ENCODE data around the gene IGSF21.

Gene IGSF21

DNA sequence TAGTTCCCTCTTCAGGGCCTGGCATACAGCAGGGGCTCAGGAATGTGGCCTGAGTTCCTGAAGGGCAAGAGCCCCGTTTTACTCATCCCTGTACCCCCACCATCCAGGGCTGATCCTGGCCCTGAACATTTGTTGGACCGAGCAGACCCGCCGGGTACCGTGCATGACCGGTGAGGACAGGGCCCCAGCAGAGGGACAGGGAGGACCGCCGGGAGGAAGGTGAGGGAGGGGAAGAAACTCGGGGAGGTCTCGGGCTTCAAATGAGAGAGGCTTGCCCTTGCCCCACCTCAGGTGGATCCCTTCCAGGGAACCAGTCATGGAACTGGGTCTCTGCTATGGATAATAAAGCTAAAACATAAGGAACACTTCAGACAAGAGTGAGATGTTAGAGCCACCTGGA is 205.4 kb downstream of the IGSF21 start:
- Mint-ChIP-seq H3K27me3 (peaks cover 5% of the 10 kb centered on the region), H3K4me3 (no peak overlapping the region), H3K9me3 (peaks cover 2% of the 10 kb centered on the region), H3K4me1 (no peaks in the 10 kb centered on the region), H3K27ac (no peak overlapping the region), H3K36me3 (no peaks in the 10 kb centered on the region)
- CTCF ChIA-PET, result no interaction called here
- no peak for DNase-seq

DNA sequence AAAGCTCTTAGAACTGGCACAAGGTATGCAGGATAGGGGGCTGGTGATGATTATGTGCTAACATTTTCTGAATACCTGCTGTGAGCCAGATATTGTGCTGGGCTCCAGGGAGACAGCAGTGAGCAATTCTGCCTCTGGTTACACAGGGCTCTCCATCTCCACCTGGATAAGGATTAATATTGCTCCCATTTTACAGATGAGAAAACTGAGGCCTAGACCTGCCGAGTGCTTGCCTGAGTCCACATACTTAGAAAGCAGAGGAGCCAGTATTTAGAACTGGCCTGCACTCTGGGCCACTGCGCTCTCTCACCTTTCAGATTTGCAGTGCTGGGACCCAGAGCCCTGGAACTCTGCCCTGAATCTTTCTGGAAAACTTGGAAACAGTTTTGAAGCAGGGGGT is 205.9 kb downstream of the IGSF21 start:
- no peak overlapping the region for H3K4me3 Mint-ChIP-seq
- CTCF ChIA-PET, result no interaction called here
- H3K4me1 Mint-ChIP-seq, result no peaks in the 10 kb centered on the region
- no peak overlapping the region for H3K27ac Mint-ChIP-seq
- no peak for DNase-seq
- H3K27me3 Mint-ChIP-seq, result peaks cover 5% of the 10 kb centered on the region
- H3K9me3 Mint-ChIP-seq, result peaks cover 2% of the 10 kb centered on the region
- H3K36me3 Mint-ChIP-seq, result no peaks in the 10 kb centered on the region

DNA sequence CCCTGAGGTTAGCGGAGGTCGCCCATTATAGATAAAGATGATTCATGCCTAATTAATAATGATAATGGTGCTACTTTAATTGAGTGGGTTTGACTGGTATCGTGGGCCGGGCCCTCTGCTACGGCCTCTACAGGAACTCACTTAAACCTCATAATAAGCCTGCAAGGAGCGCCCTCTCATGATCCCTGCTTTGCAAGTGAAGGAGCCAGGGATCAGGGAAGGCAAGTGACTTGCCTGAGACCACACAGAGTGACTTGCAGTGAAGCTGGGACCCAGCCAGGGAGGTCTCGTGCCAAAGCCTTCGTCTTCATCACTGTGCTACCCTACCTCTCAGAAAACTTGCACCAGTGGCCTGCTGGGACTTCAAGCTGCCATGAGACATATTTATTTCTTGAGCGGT is 206.8 kb downstream of the IGSF21 start:
- Mint-ChIP-seq H3K9me3 (peaks cover 2% of the 10 kb centered on the region), H3K4me3 (no peak overlapping the region), H3K4me1 (no peaks in the 10 kb centered on the region), H3K36me3 (no peaks in the 10 kb centered on the region), H3K27ac (no peak overlapping the region), H3K27me3 (peaks cover 5% of the 10 kb centered on the region)
- DNase-seq, result no peak
- CTCF ChIA-PET, result no interaction called here

DNA sequence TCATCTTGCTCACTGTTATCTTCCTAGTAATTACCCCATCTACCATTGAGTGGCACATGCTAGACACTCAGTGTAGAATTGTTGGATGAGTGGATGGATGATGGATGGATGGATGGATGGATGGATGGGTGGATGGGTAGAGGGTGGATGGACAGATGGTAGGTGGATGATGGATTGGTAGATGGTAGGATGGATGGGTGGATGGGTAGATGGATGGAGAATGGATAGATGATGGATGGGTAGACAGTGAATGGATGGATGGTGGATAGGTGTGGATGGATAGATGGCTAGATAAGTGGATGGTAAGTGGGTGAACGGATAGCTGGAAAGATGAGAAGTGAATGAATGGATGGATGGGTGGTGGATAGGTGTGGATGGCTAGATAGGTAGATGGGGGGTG is 207.9 kb downstream of the IGSF21 start:
- CTCF ChIA-PET, result interaction anchor here (0.6 kb wide), 1 partner anchor 1807 kb away, joined by 3 read pairs; no protein-coding TSS in a partner anchor
- DNase-seq, result no peak
- Mint-ChIP-seq H3K27me3 (peaks cover 5% of the 10 kb centered on the region), H3K36me3 (no peaks in the 10 kb centered on the region), H3K27ac (no peak overlapping the region), H3K4me3 (no peak overlapping the region), H3K9me3 (peaks cover 2% of the 10 kb centered on the region), H3K4me1 (no peaks in the 10 kb centered on the region)

DNA sequence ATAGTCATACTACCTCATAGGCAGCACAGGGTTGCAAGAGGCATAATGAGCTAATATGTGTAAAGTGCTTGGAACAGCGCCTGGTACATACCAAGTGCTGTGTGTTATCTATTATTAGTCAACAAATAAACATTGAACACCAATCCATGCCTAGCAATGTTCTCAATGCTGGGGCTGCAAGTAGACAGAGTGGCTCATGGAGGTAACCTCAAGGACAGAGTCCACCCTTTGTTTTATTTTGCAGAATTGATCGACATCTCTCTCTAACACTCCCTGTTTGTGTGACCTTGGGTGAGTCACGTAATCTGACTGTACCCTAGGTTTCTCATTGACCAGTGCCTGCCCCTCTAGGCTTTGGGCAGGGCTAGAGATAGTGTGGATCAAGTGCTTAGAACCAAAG is 209.2 kb downstream of the IGSF21 start:
- CTCF ChIA-PET, result no interaction called here

DNA sequence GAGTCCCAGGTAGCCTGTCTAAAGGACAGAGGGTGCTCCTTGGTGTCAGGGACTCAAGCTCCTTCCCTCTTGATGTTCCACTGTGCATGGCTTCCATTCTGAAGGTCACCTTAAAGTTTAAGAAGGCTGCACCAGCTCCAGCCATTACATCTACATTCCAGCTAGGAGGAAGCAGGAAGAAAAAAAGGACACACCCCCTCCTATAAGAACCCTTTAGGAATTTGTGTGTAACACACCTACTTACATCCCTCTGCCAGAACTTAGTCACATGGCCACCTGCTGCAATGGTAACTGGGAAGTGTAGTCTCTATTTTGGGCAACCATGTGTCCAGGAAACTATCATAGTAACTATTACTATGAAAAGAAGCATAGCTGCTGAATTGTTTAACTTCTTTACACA is 211.5 kb downstream of the IGSF21 start:
- H3K9me3 Mint-ChIP-seq, result no peaks in the 10 kb centered on the region
- DNase-seq, result no peak
- no peak overlapping the region for H3K27ac Mint-ChIP-seq
- CTCF ChIA-PET, result interaction anchor here (0.8 kb wide), 1 partner anchor 9 kb away, joined by 3 read pairs; no protein-coding TSS in a partner anchor
- H3K4me3 Mint-ChIP-seq, result no peak overlapping the region
- no peaks in the 10 kb centered on the region for H3K36me3 Mint-ChIP-seq
- H3K27me3 Mint-ChIP-seq, result peaks cover 11% of the 10 kb centered on the region
- no peaks in the 10 kb centered on the region for H3K4me1 Mint-ChIP-seq

More for the DNA sequence above, 209.2 kb downstream of the IGSF21 start:
- no peaks in the 10 kb centered on the region for H3K27me3 Mint-ChIP-seq
- no peak overlapping the region for H3K27ac Mint-ChIP-seq
- no peaks in the 10 kb centered on the region for H3K4me1 Mint-ChIP-seq
- peaks cover 2% of the 10 kb centered on the region for H3K9me3 Mint-ChIP-seq
- no peak for DNase-seq
- no peak overlapping the region for H3K4me3 Mint-ChIP-seq
- no peaks in the 10 kb centered on the region for H3K36me3 Mint-ChIP-seq

DNA sequence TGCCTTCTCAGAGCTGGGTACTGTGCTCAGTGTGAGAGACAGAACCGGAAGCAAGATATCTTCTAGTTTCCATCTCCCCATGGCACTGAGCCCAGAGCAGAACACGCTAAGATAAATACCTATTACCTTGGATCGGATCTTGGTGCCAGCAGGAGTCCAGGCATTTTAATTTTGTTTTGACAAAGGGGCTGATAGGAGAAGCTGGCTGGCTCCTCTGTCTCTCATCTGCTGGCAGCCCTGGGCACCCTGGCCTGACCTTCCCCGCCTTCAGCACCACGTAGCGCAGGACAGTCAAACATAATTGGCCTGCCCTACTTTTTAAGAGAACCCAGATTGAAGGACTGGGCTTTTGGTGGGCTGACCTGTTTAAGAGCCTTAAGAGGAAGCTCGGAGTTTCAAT is 212.5 kb downstream of the IGSF21 start:
- no peaks in the 10 kb centered on the region for H3K4me1 Mint-ChIP-seq
- DNase-seq, result no peak
- no peaks in the 10 kb centered on the region for H3K9me3 Mint-ChIP-seq
- peaks cover 11% of the 10 kb centered on the region for H3K27me3 Mint-ChIP-seq
- H3K27ac Mint-ChIP-seq, result no peak overlapping the region
- H3K36me3 Mint-ChIP-seq, result no peaks in the 10 kb centered on the region
- no peak overlapping the region for H3K4me3 Mint-ChIP-seq
- CTCF ChIA-PET, result interaction anchor here (1.0 kb wide), 1 partner anchor 207 kb away, joined by 3 read pairs; no protein-coding TSS in a partner anchor

DNA sequence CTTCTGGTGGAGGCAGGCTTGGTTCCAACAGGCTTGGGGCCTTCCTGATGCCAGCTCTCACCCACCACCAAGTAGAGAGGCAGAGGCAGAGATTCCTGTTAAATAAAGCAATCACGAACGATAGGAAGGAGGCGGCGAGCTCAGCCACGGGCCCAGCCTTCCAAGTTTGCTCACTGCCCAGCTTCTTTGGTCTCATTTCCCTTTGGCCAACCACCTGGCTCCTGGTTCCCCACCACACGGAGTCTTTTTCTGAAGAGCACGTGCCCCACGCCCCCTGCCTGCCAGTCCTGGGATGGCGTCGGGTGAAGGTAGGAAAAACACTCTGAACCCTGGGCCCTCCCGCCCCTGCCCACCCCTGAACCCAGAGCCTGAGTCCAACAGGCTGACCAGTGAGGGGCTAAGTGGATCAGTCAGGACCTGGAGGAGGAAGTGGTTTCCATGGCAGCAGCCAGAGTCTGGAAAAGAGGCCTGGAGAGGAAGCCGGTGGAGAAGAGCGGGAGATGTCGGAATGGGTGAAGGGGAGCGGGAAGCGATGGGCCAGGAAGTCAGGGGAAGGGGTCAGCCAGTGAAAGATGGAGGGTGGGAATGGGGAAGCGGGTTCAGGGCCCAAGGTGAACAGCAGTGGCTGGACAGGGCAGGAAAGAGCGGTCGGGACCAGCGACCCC is 214.9 kb downstream of the IGSF21 start:
- no peak overlapping the region for H3K27ac Mint-ChIP-seq
- no peak overlapping the region for H3K4me3 Mint-ChIP-seq
- no peak for DNase-seq
- H3K4me1 Mint-ChIP-seq, result no peaks in the 10 kb centered on the region
- no peaks in the 10 kb centered on the region for H3K9me3 Mint-ChIP-seq
- CTCF ChIA-PET, result interaction anchor here (1.3 kb wide), 1 partner anchor 259 kb away, joined by 3 read pairs; no protein-coding TSS in a partner anchor
- H3K36me3 Mint-ChIP-seq, result no peaks in the 10 kb centered on the region
- peaks cover 11% of the 10 kb centered on the region for H3K27me3 Mint-ChIP-seq

DNA sequence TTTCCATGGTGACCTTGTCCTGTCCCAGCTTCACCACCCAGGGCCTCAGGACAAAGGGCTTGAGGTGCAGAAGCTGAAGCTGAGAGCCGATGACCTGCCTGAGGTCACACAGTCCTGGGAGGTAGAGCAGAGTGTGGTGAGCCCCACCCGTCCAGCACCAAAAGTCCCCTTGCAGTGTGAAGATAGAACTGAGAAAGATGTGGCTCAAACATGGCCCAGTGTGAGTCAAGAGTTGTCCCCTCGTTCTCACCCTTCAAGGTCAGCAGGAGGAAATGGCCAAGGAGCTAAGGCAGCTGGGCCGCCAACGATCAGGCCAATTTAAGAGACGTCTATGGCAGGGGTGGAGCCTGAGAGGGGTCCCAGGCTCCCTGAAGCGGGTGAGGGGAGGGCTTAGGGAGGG is 215.7 kb downstream of the IGSF21 start:
- peaks cover 11% of the 10 kb centered on the region for H3K27me3 Mint-ChIP-seq
- H3K27ac Mint-ChIP-seq, result no peak overlapping the region
- no peaks in the 10 kb centered on the region for H3K9me3 Mint-ChIP-seq

DNA sequence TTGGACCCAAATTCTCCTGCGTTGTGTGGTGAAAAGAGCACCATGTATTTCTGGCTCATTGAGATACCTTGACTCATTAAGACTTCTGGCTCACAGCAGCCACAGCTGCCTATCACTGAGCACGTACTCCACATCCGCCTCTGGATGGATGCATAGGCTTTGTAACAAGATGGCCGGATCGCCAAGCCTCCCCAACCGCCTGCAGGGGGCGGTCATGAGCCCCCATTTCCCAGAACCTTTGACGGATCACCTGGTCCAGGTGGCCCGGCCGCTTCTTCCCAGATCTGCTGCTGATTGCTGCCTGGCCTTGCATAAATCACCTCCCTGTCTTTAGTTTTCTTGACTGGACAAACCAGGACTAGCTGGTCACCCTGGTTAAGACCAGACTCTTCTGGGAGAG is 216.6 kb downstream of the IGSF21 start:
- Mint-ChIP-seq H3K36me3 (no peaks in the 10 kb centered on the region), H3K27ac (no peak overlapping the region), H3K4me1 (no peaks in the 10 kb centered on the region), H3K27me3 (peaks cover 11% of the 10 kb centered on the region), H3K9me3 (no peaks in the 10 kb centered on the region), H3K4me3 (no peak overlapping the region)
- CTCF ChIA-PET, result no interaction called here
- DNase-seq, result no peak

More for the DNA sequence above, 215.7 kb downstream of the IGSF21 start:
- no peak for DNase-seq
- H3K36me3 Mint-ChIP-seq, result no peaks in the 10 kb centered on the region
- H3K4me3 Mint-ChIP-seq, result no peak overlapping the region
- H3K4me1 Mint-ChIP-seq, result no peaks in the 10 kb centered on the region
- CTCF ChIA-PET, result interaction anchor here (1.3 kb wide), 1 partner anchor 258 kb away, joined by 3 read pairs; no protein-coding TSS in a partner anchor

DNA sequence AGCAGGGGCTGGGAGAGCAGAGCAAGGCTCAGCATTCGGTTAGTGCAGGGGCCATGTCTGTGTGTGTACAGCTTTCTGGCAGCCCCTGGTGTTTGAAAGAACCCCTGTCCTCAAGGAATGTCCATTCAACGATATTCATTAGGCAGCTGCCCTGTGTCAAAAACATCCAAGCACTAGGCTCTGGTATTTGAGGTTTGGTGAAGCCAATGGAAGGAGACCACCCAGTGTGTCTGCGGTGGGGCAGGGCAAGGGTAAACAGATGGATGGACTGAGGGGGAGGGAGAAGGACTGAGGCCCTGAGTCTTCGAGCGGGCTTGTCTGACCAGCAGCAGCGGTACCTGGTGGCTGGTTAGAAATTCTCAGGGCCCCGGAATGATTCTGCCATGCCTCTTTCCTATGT is 217.5 kb downstream of the IGSF21 start:
- H3K9me3 Mint-ChIP-seq, result no peaks in the 10 kb centered on the region
- DNase-seq, result no peak
- CTCF ChIA-PET, result interaction anchor here (1.1 kb wide), 1 partner anchor 256 kb away, joined by 5 read pairs; no protein-coding TSS in a partner anchor
- H3K36me3 Mint-ChIP-seq, result no peaks in the 10 kb centered on the region
- no peak overlapping the region for H3K27ac Mint-ChIP-seq
- H3K4me3 Mint-ChIP-seq, result no peak overlapping the region
- no peaks in the 10 kb centered on the region for H3K4me1 Mint-ChIP-seq
- peaks cover 11% of the 10 kb centered on the region for H3K27me3 Mint-ChIP-seq

DNA sequence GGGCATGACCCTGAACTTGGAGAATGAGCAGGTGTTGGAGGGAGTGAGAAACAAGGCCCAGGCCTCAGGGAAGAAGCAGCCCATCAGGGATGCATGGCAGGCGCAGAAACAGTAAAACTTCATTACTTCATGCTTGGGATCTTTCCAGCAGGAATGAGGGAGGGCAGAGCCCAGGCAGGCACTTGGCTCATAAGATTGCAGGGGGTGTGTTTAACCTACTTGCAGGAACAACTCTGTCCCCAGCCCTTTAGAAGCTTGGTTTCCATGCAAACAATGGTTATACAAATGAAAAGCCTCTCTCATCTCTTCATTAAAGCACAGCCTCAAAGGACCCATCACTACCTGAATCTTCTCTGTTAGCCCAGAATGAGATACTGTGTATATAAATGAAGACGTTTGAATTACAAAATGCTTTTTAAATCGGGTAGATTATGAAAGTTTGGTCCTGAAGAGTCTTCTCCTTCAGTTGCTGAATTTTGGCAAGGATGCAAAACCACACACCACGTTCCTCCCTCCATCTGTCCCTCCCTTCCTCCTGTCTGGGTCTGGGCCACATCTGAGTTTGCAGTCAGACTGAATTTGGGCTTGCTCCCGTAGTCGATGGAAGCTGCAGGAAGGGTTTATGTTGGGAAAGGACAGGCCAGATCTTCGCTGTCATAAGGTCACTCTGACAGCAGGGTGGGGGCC is 218.8 kb downstream of the IGSF21 start:
- Mint-ChIP-seq H3K4me3 (no peak overlapping the region), H3K9me3 (no peaks in the 10 kb centered on the region), H3K27me3 (peaks cover 11% of the 10 kb centered on the region), H3K4me1 (no peaks in the 10 kb centered on the region), H3K27ac (no peak overlapping the region), H3K36me3 (no peaks in the 10 kb centered on the region)
- DNase-seq, result no peak
- CTCF ChIA-PET, result no interaction called here

DNA sequence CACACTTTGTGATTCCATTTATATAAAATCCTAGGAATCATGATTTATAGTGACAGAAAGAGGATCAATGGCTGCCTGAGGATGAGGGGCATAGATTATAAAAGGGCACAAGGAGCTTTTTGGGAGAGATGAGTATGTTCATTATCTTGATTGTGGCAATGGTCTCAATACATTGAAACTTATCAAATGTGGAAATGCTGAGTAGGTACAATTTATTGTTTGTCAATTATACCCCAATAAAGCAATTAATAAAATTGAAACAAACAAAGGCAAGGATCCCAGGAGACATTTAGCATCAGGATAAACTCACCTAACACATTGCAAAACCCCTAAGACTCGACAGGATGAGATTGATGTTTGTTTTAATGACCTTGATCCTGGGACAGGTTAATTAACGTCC is 220.1 kb downstream of the IGSF21 start:
- no peaks in the 10 kb centered on the region for H3K9me3 Mint-ChIP-seq
- no peaks in the 10 kb centered on the region for H3K36me3 Mint-ChIP-seq
- no peak overlapping the region for H3K4me3 Mint-ChIP-seq
- H3K27ac Mint-ChIP-seq, result no peak overlapping the region
- no peaks in the 10 kb centered on the region for H3K4me1 Mint-ChIP-seq
- H3K27me3 Mint-ChIP-seq, result peaks cover 5% of the 10 kb centered on the region
- CTCF ChIA-PET, result no interaction called here
- no peak for DNase-seq

DNA sequence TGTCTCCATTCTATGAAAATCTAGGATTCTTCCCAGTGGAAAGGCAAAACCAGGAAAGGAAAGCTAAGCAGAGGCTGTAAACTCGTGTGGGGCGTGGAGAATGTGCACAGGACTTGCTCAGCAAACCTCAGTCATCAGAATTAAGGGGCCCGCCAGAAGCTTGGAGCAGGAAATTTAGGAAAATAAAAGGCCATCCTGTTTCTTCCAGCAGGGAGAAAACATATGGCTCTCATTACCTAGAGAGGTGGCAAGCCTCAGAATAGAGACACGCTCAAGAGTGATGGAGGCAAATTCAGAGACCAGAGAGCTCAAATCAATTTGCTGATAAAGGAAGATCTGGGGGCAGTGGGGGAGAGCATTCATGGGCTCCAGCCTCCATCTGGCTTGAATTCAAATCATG is 221.2 kb downstream of the IGSF21 start:
- Mint-ChIP-seq H3K27me3 (no peaks in the 10 kb centered on the region), H3K4me1 (no peaks in the 10 kb centered on the region), H3K36me3 (no peaks in the 10 kb centered on the region), H3K4me3 (no peak overlapping the region), H3K27ac (no peak overlapping the region), H3K9me3 (no peaks in the 10 kb centered on the region)
- DNase-seq, result no peak
- CTCF ChIA-PET, result no interaction called here
